Breast epithelium (tissue), 3 donors: ENCODE measurements around the gene FGGY.

Experiments used
- CTCF ChIP-seq, 3 donors: fragments of 450-650 bp; IDR thresholded peaks; one replicate each; pipeline ENCODE4 v1.5.1; 2016 to 2017; ENCODE audit warnings: antibody characterized with exemption in 3 of 3, mild to moderate bottlenecking in 3 of 3, moderate library complexity in 3 of 3
- POLR2A ChIP-seq: fragments of 450-650 bp; IDR thresholded peaks from one replicate; pipeline ENCODE4 v1.6.1; 2016; ENCODE audit warnings: antibody characterized with exemption, mild to moderate bottlenecking, moderate library complexity

GRCh38 chr1:59678493-59679228 is 381.8 kb downstream of the FGGY start:
- TF ChIP-seq CTCF (IDR thresholded peaks at IDR 0.05) (no peak), POLR2A (no peak)
